Neural crest cell (in vitro differentiated cells): ENCODE measurements around the gene CA11. TPM values are rescaled to one million over a fixed set of nuclear protein-coding genes. Genes with fewer than 3 reads are reported as not detected.

Source experiments
- DNase-seq: peaks from one replicate; pipeline ENCODE4 v3.0.0; 2021; ENCODE audit warnings: low read depth, mixed read lengths, low spot score
- H3K27ac Mint-ChIP-seq: one replicate; pipeline ENCODE4 v1.8.0; 2021; ENCODE audit warnings: mild to moderate bottlenecking, mixed read lengths; ENCODE audit not compliant: unreplicated experiment
- H3K27me3 Mint-ChIP-seq: 2 replicates; pipeline ENCODE4 v1.8.0; 2021; ENCODE audit warnings: low read depth, mild to moderate bottlenecking, mixed read lengths
- H3K36me3 Mint-ChIP-seq: 2 replicates; pipeline ENCODE4 v1.8.0; 2021; ENCODE audit warnings: low read depth, mild to moderate bottlenecking, mixed read lengths
- H3K4me1 Mint-ChIP-seq: 2 replicates; pipeline ENCODE4 v1.8.0; 2021; ENCODE audit warnings: mixed read lengths
- H3K4me3 Mint-ChIP-seq: one replicate; pipeline ENCODE4 v1.8.0; 2021; ENCODE audit warnings: mild to moderate bottlenecking, mixed read lengths
- H3K9me3 Mint-ChIP-seq: 2 replicates; pipeline ENCODE4 v1.8.0; 2021; ENCODE audit warnings: mixed read lengths
- total RNA-seq: library from RNA; stranded (reverse); gene quantifications from 2 replicates; pipeline ENCODE4 v1.2.1, GENCODE V29; 2021
- TF ChIP-seq, protein P1 (sequence below): fragments of 200-600 bp; sonication (generic); conservative IDR thresholded peaks from 2 replicates; pipeline ENCODE4 v1.5.0; 2021; ENCODE audit warnings: antibody characterized with exemption, mild to moderate bottlenecking

Gene CA11
- total RNA-seq, 1 donor from 2014 or later: 11.4 TPM

DNA sequence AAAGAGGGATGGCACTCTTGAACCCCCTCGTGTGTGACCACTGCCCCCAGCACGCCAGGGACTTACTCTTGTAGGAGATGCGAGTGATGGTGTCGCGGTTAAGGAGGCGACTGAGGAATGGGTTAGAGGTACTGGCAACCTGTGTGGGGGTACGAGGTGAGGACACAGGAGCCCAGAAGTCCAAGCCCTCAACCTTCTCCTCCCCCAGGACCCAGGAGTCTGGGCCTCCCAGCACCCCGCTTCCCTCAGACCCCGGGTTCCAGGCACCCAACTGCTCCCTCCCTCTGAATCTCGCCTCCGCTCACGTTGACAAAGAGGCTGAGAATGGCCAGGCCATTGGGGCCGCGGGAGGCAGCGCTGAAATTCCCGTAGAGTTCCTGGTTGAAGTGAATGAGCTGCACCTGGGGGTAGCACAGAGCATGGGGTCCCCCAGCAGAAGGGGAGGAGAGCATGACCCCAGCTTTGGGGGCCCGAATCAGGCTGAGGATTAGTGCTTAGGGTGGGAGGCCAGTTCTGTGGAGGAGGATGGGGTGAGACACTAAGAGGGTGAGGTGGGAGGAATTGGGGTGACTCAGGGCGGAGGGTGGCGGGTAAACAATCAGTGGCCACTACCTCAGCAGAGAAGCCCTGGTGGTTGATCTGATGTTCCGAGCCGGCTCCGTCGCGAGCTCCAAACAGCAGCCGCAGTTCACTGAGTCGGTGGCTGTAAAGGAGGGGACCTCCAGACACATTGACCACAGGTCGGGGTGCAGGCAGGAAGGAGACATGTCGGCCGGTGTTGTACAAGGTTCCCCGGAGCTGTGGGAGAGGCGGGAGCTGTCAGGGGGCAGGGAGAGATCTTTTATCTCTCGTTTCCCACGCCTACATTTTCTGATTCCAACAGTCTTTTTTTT is 6.3 kb downstream of the CA11 start:
- Mint-ChIP-seq H3K4me3 (peak overlapping the region; percentile 23), H3K36me3 (peaks cover 2% of the 10 kb centered on the region), H3K4me1 (peaks cover 26% of the 10 kb centered on the region), H3K27me3 (peaks cover 48% of the 10 kb centered on the region), H3K9me3 (peaks cover 4% of the 10 kb centered on the region), H3K27ac (no peak overlapping the region)
- TF ChIP-seq, protein P1, sequence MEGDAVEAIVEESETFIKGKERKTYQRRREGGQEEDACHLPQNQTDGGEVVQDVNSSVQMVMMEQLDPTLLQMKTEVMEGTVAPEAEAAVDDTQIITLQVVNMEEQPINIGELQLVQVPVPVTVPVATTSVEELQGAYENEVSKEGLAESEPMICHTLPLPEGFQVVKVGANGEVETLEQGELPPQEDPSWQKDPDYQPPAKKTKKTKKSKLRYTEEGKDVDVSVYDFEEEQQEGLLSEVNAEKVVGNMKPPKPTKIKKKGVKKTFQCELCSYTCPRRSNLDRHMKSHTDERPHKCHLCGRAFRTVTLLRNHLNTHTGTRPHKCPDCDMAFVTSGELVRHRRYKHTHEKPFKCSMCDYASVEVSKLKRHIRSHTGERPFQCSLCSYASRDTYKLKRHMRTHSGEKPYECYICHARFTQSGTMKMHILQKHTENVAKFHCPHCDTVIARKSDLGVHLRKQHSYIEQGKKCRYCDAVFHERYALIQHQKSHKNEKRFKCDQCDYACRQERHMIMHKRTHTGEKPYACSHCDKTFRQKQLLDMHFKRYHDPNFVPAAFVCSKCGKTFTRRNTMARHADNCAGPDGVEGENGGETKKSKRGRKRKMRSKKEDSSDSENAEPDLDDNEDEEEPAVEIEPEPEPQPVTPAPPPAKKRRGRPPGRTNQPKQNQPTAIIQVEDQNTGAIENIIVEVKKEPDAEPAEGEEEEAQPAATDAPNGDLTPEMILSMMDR: no peak
- no peak for DNase-seq

DNA sequence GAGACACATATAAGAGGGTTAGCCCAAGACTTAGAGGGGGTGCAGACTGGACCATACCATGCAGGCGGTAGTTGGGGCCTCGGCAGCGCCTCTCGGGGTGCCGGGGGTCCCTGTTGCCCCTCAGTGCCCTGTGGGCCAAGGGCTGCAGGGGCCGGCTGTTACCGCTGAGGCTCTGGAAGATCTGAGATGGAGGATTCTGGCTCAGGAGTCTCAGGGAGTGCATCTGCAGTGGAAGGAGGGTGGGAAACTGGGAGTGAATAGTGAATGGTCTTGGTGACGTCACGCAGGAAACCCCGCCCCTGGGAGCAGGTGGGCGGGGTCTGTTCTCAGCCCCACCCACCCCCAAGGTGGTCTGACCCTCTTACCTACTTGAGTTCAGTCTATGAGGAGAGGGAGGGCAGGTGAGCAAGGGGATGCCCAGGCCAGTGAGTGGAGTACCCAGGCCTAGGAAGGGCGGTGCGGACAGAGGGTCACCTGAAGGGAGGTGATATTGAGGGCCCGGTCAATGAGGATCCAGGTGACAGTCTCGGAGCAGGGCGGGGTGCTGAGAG is 7.1 kb downstream of the CA11 start:
- H3K9me3 Mint-ChIP-seq: peaks cover 4% of the 10 kb centered on the region
- peaks cover 2% of the 10 kb centered on the region for H3K36me3 Mint-ChIP-seq
- peaks cover 55% of the 10 kb centered on the region for H3K27me3 Mint-ChIP-seq
- H3K4me1 Mint-ChIP-seq: peaks cover 31% of the 10 kb centered on the region
- no peak for DNase-seq
- H3K4me3 Mint-ChIP-seq: peak overlapping the region; percentile 85
- TF ChIP-seq, protein P1: no peak
- no peak overlapping the region for H3K27ac Mint-ChIP-seq

DNA sequence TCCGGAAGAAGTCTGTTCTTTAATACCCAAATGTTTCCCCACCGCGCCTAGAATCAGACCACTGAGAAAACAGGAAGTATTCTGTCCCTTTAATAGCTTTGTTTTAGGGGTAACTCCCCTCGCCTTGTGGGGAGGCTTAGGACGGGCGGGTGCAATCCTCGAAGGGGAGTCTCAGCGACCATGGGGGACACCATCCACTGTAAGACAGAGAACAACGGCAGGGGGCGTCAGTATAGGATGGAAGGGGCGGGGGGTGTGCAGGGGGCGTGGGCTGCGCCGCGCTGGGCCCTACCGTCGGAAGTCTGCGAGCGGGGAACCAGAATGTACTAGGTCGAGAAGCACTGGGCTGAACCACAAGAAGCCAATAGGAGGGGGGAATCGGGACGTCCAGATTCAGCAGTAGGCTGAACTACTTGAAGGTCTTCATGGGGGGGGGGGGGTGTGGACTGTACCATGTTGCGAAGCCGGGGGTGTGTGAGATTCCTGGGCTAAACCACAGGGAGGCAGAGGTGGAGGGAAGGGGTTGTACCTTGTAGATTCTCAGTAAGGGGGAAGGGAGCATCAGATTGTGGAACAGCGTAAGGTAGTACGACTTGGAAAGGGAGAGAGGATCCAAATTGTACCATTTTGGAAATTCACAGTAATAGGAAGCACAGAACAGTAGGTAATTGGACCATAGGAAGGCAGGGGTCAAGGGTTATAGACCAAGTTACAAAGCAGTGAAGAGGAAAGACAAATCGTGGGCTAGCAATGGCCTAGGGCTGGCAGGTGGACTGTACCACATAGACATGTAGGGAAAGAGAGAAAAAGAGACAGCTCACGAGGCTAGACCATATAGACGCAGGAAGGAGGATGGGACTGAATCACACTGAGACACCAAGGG is 7.8 kb downstream of the CA11 start:
- peak; percentile 59 for DNase-seq
- H3K4me3 Mint-ChIP-seq: peak overlapping the region; percentile 85
- TF ChIP-seq, protein P1: no peak

DNA sequence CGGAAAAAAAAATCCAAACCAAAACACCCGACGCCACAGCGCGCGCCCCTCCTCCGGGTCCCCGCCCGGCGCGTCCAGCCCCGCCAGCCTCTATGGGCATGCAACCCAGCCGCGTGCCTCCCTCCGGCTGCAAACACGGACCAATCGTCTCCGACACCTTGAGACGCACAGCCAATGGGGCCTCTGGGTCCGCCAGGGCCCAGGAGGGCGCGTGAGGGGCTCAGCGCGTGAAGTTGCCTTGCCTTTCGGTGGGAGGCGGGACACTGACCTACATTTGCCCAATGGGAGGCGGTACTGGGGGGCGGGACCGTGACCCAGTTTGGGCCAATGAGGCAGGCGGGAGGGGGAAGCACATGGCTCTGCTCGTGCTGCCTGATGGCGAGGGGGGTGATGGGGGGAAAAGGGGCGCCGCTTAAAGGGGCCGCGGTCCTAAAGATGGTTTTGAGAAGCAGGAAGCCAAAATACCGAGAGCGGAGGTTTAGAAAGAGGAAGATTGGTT is 8.5 kb downstream of the CA11 start:
- TF ChIP-seq, protein P1: no peak
- H3K27me3 Mint-ChIP-seq: peaks cover 53% of the 10 kb centered on the region
- H3K27ac Mint-ChIP-seq: peak overlapping the region; percentile 93
- H3K9me3 Mint-ChIP-seq: peaks cover 4% of the 10 kb centered on the region
- peak; percentile 92 for DNase-seq
- H3K4me1 Mint-ChIP-seq: peaks cover 33% of the 10 kb centered on the region
- peak overlapping the region; percentile 85 for H3K4me3 Mint-ChIP-seq
- H3K36me3 Mint-ChIP-seq: peaks cover 2% of the 10 kb centered on the region

More for the DNA sequence above, 7.8 kb downstream of the CA11 start:
- peaks cover 55% of the 10 kb centered on the region for H3K27me3 Mint-ChIP-seq
- peaks cover 31% of the 10 kb centered on the region for H3K4me1 Mint-ChIP-seq
- peaks cover 4% of the 10 kb centered on the region for H3K9me3 Mint-ChIP-seq
- peak overlapping the region; percentile 93 for H3K27ac Mint-ChIP-seq
- H3K36me3 Mint-ChIP-seq: peaks cover 2% of the 10 kb centered on the region

DNA sequence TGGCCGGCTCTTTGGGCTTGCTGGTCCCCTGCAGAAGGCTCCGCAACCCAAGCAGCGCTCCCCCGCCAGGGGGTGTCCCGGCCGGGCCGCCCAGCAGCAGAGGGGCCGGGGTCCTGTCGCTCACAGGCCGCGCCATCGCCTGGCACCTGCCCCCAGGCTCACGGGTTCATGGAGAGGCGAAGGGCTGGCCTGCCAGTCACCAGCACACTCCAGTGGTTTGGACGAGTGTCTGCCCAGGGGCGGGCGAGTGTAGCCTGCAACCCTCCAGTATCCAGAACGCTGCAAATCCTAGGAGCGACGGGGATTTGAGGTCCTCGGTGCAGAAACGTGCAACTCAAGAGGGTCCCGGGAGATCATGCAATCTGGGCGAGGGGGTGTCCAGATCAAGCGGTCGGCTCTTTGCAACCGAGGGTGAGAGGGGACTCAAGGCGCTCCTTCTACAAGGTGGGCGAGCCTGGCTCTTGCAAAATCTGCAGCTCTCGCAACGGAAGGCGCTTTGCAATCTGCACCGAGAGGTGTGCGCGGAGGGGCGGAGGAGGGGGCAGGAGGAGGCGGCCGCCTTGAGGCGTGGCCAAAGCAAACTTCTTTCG is 9.0 kb downstream of the CA11 start, which contains the start of gene DBP:
DBP (minus strand) TSS at position 521 of the 590 bp plus-strand sequence; CDS start at position 136, 385 bp downstream.
- H3K9me3 Mint-ChIP-seq: peaks cover 4% of the 10 kb centered on the region
- peaks cover 36% of the 10 kb centered on the region for H3K4me1 Mint-ChIP-seq
- peaks cover 2% of the 10 kb centered on the region for H3K36me3 Mint-ChIP-seq
- TF ChIP-seq, protein P1: no peak
- peaks cover 52% of the 10 kb centered on the region for H3K27me3 Mint-ChIP-seq
- H3K27ac Mint-ChIP-seq: peak within 1 kb of the TSS; percentile 93
- DNase-seq: no peak
- H3K4me3 Mint-ChIP-seq: peak within 1 kb of the TSS; percentile 85
